ENCODE measurements around the gene CYS1.

DNA sequence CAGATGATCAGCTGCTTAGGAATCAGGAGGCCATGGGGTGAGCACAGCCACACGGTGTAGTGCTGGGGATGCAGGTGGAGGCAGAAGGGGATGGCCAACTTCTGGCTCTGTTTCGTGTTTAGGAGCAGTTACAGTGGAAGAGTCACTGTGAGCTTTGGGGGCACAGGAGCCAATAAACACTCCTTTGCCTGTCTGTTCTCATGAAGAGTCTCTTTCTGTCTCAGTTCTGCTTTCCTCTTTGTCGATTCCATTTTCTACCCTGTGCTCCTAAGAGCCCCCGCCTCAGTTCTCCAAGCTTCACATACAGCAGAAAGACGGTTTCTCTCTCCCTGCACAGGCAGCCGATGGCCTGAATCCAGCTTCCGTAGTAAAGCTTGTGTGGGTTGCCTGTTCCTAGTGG is 21.3 kb upstream of the CYS1 start:
- TF ChIP-seq, protein P1, sequence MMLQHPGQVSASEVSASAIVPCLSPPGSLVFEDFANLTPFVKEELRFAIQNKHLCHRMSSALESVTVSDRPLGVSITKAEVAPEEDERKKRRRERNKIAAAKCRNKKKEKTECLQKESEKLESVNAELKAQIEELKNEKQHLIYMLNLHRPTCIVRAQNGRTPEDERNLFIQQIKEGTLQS (IDR thresholded peaks at IDR 0.05), result no peak
- TF ChIP-seq, protein P2, sequence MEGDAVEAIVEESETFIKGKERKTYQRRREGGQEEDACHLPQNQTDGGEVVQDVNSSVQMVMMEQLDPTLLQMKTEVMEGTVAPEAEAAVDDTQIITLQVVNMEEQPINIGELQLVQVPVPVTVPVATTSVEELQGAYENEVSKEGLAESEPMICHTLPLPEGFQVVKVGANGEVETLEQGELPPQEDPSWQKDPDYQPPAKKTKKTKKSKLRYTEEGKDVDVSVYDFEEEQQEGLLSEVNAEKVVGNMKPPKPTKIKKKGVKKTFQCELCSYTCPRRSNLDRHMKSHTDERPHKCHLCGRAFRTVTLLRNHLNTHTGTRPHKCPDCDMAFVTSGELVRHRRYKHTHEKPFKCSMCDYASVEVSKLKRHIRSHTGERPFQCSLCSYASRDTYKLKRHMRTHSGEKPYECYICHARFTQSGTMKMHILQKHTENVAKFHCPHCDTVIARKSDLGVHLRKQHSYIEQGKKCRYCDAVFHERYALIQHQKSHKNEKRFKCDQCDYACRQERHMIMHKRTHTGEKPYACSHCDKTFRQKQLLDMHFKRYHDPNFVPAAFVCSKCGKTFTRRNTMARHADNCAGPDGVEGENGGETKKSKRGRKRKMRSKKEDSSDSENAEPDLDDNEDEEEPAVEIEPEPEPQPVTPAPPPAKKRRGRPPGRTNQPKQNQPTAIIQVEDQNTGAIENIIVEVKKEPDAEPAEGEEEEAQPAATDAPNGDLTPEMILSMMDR (IDR thresholded peaks at IDR 0.05; ENCODE audit: low read depth, low read length, missing input control), result no peak

All from liver (tissue), 3 donors.